Testis (tissue), 3 donors: ENCODE measurements around the gene MPND. TPM values are rescaled to one million over a fixed set of nuclear protein-coding genes. Genes with fewer than 3 reads are reported as not detected.

Experiments
- DNase-seq: peaks from one replicate; pipeline ENCODE4 v3.0.0-alpha.2; 2019
- H3K27ac ChIP-seq, 2 donors: fragments of 200-600 bp; sonication (generic); one replicate each; pipeline ENCODE4 v1.5.1; 2019
- H3K27me3 ChIP-seq: fragments of 200-600 bp; sonication (generic); one replicate; pipeline ENCODE4 v1.5.1; 2019
- H3K36me3 ChIP-seq: fragments of 200-600 bp; sonication (generic); one replicate; pipeline ENCODE4 v1.5.1; 2017; ENCODE audit warnings: low read depth; ENCODE audit errors: missing control alignments
- H3K4me1 ChIP-seq: fragments of 200-600 bp; sonication (generic); one replicate; pipeline ENCODE4 v1.5.1; 2019
- H3K4me3 ChIP-seq, 2 donors: fragments of 200-600 bp; sonication (generic); one replicate each; pipeline ENCODE4 v1.5.1; 2017 to 2019
- H3K9me3 ChIP-seq: fragments of 200-600 bp; sonication (generic); one replicate; pipeline ENCODE4 v1.5.1; 2017
- CTCF ChIP-seq, 3 experiments: fragments of 450-650 bp in 2 of 3; fragments of 200-600 bp in 1 of 3; sonication (generic) in 1 of 3; IDR thresholded peaks; one replicate each; pipeline ENCODE4 v1.5.1; 2016 to 2019; ENCODE audit warnings: antibody characterized with exemption in 3 of 3, mild to moderate bottlenecking in 2 of 3, moderate library complexity in 1 of 3
- POLR2A ChIP-seq: fragments of 450-650 bp; IDR thresholded peaks from one replicate; pipeline ENCODE4 v1.6.1; 2017; ENCODE audit warnings: antibody characterized with exemption, mild to moderate bottlenecking, moderate library complexity
- WGBS, 2 donors: methylation state at CpG; one replicate each; pipeline ENCODE4 v1.1.5; 2018; 5-methylcytosine and 5-hydroxymethylcytosine counted together
- intact Hi-C: fragments of 100-400 bp; cut with DNase I; formaldehyde crosslinking; loops from one replicate; pipeline ENCODE4 v1.15.1; 2023; ENCODE audit warnings: low total_unique reads
- polyA plus RNA-seq: library from polyadenylated mRNA; stranded (reverse); fragments of 350-450 nt; fragmentation: Illumina TruSeq; extraction: RNeasy Lipid Tissue Mini Kit (QIAGEN cat#74804); gene quantifications from one replicate; pipeline ENCODE4 v1.2.3, GENCODE V29; 2014; ENCODE audit warnings: low read depth, low replicate concordance; ENCODE audit not compliant: insufficient read depth
- total RNA-seq, 2 donors: library from RNA; depleted of rRNA; stranded (reverse); fragments of >200 nt; gene quantifications; one replicate each; pipeline ENCODE4 v1.2.3, GENCODE V29; 2016

MPND gene
- total and polyA plus RNA-seq, 3 donors from 2014 or later: 9.1 to 14.3 (median 13.3) TPM

- WGBS, 2 donors: 86 to 96% methylated on average over 10 to 11 of the region's 11 CpGs
- no peak for DNase-seq
- intact Hi-C loops: no loop called here
Observed at GRCh38 chr19:4378886-4379285, 35.5 kb downstream of the MPND start.

GRCh38 chr19:4379383-4380253, 36.3 kb downstream of the MPND start:
- intact Hi-C loops: no loop called here
- 61 to 73% methylated on average over 18 to 20 of the region's 20 CpGs for WGBS, 2 donors
- DNase-seq: no peak

More at GRCh38 chr19:4378886-4379285, 35.5 kb downstream of the MPND start:
- H3K4me1 ChIP-seq: peaks cover 38% of the 10 kb centered on the region
- H3K9me3 ChIP-seq: no peaks in the 10 kb centered on the region
- H3K4me3 ChIP-seq: no peak overlapping the region
- no peaks in the 10 kb centered on the region for H3K27me3 ChIP-seq
- H3K27ac ChIP-seq: no peak overlapping the region
- H3K36me3 ChIP-seq: no peaks in the 10 kb centered on the region
- TF ChIP-seq CTCF (IDR thresholded peaks at IDR 0.05) (no peak), POLR2A (no peak)

GRCh38 chr19:4380254-4380727, 36.9 kb downstream of the MPND start:
- peak; percentile 68 for DNase-seq
- no peaks in the 10 kb centered on the region for H3K36me3 ChIP-seq
- intact Hi-C loops: no loop called here
- 54 to 66% methylated on average over 10 to 17 of the region's 17 CpGs for WGBS, 2 donors
- H3K4me1 ChIP-seq: peaks cover 24% of the 10 kb centered on the region
- TF ChIP-seq POLR2A: no peak
- no peak for TF ChIP-seq CTCF (IDR thresholded peaks at IDR 0.05)
- no peaks in the 10 kb centered on the region for H3K9me3 ChIP-seq
- H3K4me3 ChIP-seq: no peak overlapping the region
- H3K27ac ChIP-seq: no peak overlapping the region
- no peaks in the 10 kb centered on the region for H3K27me3 ChIP-seq

More at GRCh38 chr19:4379383-4380253, 36.3 kb downstream of the MPND start:
- H3K9me3 ChIP-seq: no peaks in the 10 kb centered on the region
- H3K4me1 ChIP-seq: peaks cover 31% of the 10 kb centered on the region
- H3K36me3 ChIP-seq: no peaks in the 10 kb centered on the region
- no peaks in the 10 kb centered on the region for H3K27me3 ChIP-seq
- TF ChIP-seq POLR2A (no peak), CTCF (IDR thresholded peaks at IDR 0.05) (no peak)
- no peak overlapping the region for H3K4me3 ChIP-seq
- no peak overlapping the region for H3K27ac ChIP-seq

- WGBS, 2 donors: 72 to 73% methylated on average over 13 to 15 of the region's 15 CpGs
Observed at GRCh38 chr19:4385291-4386040, 42.1 kb downstream of the MPND start.

More at GRCh38 chr19:4385291-4386040, 42.1 kb downstream of the MPND start:
- Histone ChIP-seq H3K4me1 (peaks cover 34% of the 10 kb centered on the region), H3K36me3 (no peaks in the 10 kb centered on the region), H3K27ac (no peak overlapping the region), H3K27me3 (no peaks in the 10 kb centered on the region), H3K4me3 (no peak overlapping the region), H3K9me3 (no peaks in the 10 kb centered on the region)
- intact Hi-C loops: no loop called here
- DNase-seq: no peak
- TF ChIP-seq POLR2A (no peak), CTCF (IDR thresholded peaks at IDR 0.05) (no peak)
